Ishikawa (cell line): ENCODE results near the gene CWC27.

Experiments used
- CEBPB ChIP-seq: IDR thresholded peaks from 2 replicates; pipeline ENCODE4 v1.6.1; 2012
- CREB1 ChIP-seq: IDR thresholded peaks from 2 replicates; pipeline ENCODE4 v1.6.1; 2012; ENCODE audit warnings: low read depth
- EGR1 ChIP-seq: IDR thresholded peaks from 2 replicates; pipeline ENCODE4 v1.6.1; 2012
- EP300 ChIP-seq: IDR thresholded peaks from 2 replicates; pipeline ENCODE4 v1.6.1; 2012; ENCODE audit warnings: borderline replicate concordance
- FOXM1 ChIP-seq: IDR thresholded peaks from 2 replicates; pipeline ENCODE4 v1.6.1; 2012; ENCODE audit warnings: low read depth, borderline replicate concordance
- NFIC ChIP-seq: IDR thresholded peaks from 2 replicates; pipeline ENCODE4 v1.6.1; 2012
- RAD21 ChIP-seq: IDR thresholded peaks from 2 replicates; pipeline ENCODE4 v1.6.1; 2012; ENCODE audit warnings: low read depth
- TAF1 ChIP-seq: IDR thresholded peaks from 2 replicates; pipeline ENCODE4 v1.6.1; 2012; ENCODE audit warnings: low read depth, mild to moderate bottlenecking
- TCF12 ChIP-seq: IDR thresholded peaks from 2 replicates; pipeline ENCODE4 v1.6.1; 2012; ENCODE audit warnings: low read depth
- TEAD4 ChIP-seq: IDR thresholded peaks from 2 replicates; pipeline ENCODE4 v1.6.1; 2012
- YY1 ChIP-seq: IDR thresholded peaks from 2 replicates; pipeline ENCODE4 v1.6.1; 2012; ENCODE audit warnings: low read depth
- ZBTB7A ChIP-seq: IDR thresholded peaks from 2 replicates; pipeline ENCODE4 v1.6.1; 2012; ENCODE audit warnings: low read depth
- TF ChIP-seq, protein P1 (sequence below): IDR thresholded peaks from 2 replicates; pipeline ENCODE4 v1.6.1; 2012; ENCODE audit warnings: low read depth, mild to moderate bottlenecking
- TF ChIP-seq, protein P2 (sequence below): IDR thresholded peaks from 2 replicates; pipeline ENCODE4 v1.6.1; 2012
- TF ChIP-seq, protein P3 (sequence below): IDR thresholded peaks from 2 replicates; pipeline ENCODE4 v1.6.1; 2012

Gene CWC27

GRCh38 chr5:64973215-64973614 lies 204.5 kb downstream of the CWC27 start:
- no peak for TF ChIP-seq FOXM1
- TF ChIP-seq CREB1: no peak
- TF ChIP-seq EP300: no peak
- TF ChIP-seq RAD21: no peak
- TF ChIP-seq NFIC: no peak
- TF ChIP-seq EGR1: no peak
- no peak for TF ChIP-seq TAF1
- TF ChIP-seq CEBPB: no peak
- no peak for TF ChIP-seq ZBTB7A
- TF ChIP-seq, protein P1, sequence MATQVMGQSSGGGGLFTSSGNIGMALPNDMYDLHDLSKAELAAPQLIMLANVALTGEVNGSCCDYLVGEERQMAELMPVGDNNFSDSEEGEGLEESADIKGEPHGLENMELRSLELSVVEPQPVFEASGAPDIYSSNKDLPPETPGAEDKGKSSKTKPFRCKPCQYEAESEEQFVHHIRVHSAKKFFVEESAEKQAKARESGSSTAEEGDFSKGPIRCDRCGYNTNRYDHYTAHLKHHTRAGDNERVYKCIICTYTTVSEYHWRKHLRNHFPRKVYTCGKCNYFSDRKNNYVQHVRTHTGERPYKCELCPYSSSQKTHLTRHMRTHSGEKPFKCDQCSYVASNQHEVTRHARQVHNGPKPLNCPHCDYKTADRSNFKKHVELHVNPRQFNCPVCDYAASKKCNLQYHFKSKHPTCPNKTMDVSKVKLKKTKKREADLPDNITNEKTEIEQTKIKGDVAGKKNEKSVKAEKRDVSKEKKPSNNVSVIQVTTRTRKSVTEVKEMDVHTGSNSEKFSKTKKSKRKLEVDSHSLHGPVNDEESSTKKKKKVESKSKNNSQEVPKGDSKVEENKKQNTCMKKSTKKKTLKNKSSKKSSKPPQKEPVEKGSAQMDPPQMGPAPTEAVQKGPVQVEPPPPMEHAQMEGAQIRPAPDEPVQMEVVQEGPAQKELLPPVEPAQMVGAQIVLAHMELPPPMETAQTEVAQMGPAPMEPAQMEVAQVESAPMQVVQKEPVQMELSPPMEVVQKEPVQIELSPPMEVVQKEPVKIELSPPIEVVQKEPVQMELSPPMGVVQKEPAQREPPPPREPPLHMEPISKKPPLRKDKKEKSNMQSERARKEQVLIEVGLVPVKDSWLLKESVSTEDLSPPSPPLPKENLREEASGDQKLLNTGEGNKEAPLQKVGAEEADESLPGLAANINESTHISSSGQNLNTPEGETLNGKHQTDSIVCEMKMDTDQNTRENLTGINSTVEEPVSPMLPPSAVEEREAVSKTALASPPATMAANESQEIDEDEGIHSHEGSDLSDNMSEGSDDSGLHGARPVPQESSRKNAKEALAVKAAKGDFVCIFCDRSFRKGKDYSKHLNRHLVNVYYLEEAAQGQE: no peak
- no peak for TF ChIP-seq TCF12
- TF ChIP-seq, protein P2, sequence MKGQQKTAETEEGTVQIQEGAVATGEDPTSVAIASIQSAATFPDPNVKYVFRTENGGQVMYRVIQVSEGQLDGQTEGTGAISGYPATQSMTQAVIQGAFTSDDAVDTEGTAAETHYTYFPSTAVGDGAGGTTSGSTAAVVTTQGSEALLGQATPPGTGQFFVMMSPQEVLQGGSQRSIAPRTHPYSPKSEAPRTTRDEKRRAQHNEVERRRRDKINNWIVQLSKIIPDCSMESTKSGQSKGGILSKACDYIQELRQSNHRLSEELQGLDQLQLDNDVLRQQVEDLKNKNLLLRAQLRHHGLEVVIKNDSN: no peak
- TF ChIP-seq YY1: no peak
- no peak for TF ChIP-seq TEAD4

GRCh38 chr5:64977779-64978178 lies 209.0 kb downstream of the CWC27 start:
- TF ChIP-seq FOXM1: no peak

DNA sequence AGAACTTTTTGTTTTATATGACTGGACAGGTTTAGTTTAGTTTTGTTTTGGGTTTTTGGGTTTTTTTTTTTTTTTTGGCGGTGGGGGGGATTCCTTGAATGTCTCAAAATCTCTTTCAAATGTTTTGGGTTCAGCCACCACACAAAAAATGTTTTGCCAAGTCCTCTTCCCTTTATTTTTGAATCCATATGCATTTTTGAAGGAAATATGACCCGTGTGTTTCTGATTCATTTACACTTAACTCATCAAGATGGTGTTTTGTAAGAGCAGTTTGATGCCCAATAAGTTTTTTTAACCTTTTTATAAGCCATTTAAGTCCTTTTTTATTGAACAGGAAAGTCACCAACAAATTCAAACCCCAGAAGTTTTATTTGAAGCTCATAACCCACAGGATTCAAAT lies 209.8 kb downstream of the CWC27 start:
- TF ChIP-seq NFIC (no peak), TAF1 (no peak)

DNA sequence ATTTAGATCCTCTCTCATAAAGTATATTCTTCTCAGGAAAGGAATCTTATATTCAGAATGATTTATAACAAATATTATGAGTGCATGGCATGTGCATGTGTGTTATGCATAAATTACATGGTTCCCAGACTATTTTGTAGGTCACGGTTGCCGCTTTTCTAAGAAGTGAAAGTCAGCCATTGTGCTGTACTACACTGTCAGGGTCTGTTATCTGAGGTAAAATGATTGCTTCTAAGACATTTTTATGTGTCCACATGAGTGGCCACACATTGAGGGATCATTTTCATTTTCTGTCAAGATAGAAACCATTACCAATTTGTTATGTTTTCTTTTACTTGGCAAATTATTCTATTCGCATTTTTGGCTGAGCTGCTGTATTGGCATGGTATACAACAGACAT lies 210.8 kb downstream of the CWC27 start:
- TF ChIP-seq, protein P3, sequence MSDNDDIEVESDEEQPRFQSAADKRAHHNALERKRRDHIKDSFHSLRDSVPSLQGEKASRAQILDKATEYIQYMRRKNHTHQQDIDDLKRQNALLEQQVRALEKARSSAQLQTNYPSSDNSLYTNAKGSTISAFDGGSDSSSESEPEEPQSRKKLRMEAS: no peak
- TF ChIP-seq, protein P1: no peak
- TF ChIP-seq, protein P2: no peak
- TF ChIP-seq CEBPB (no peak), NFIC (no peak), TCF12 (no peak), ZBTB7A (no peak), RAD21 (no peak), TAF1 (no peak), TEAD4 (no peak), EGR1 (no peak)

DNA sequence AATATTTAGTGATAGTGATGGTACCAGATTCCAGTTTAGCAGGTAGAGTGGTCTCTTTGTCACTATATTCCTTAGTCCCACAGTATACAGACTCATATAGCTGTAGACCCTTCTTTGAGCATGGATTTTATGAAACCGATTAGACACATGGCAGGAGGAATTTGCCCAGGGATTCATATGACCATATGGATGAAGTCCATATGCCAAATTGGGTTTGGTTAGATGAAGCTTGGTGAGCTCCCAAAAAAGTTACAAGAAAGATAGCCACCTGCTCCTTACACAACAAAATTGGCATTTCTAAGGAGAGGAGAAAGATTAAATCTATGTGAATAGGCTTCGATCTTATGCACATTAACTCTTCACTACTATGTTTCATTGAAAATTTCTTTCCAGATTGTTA lies 211.4 kb downstream of the CWC27 start:
- no peak for TF ChIP-seq TCF12
- no peak for TF ChIP-seq FOXM1
- no peak for TF ChIP-seq YY1
- TF ChIP-seq, protein P2: no peak
- TF ChIP-seq ZBTB7A: no peak
- TF ChIP-seq EGR1: no peak
- no peak for TF ChIP-seq EP300
- TF ChIP-seq CEBPB: no peak
- TF ChIP-seq, protein P3: no peak
- no peak for TF ChIP-seq RAD21
- TF ChIP-seq CREB1: no peak
- no peak for TF ChIP-seq NFIC
- no peak for TF ChIP-seq TAF1
- TF ChIP-seq TEAD4: no peak
- TF ChIP-seq, protein P1: no peak
